GM19397 (cell line): ENCODE measurements around the gene RBM5.
"Not testable (repeated sequence)": the region's sequence is repeated elsewhere in the genome, so short reads cannot be mapped to it uniquely, and the experiment has no call there.

Experiments
- ATAC-seq: cut with Tn5 transposase; IDR thresholded peaks from one replicate; pipeline ENCODE4 v1.9.1; 2021; ENCODE audit warnings: mild to moderate bottlenecking, moderate library complexity; ENCODE audit not compliant: unreplicated experiment

The RBM5 gene

GRCh38 chr3:50088725-50089608 lies at the start of gene RBM5:
TSS of gene RBM5 (plus strand) at chr3:50088919. CDS start at chr3:50090435, 1,516 bp downstream.
- ATAC-seq: peak; percentile 95

GRCh38 chr3:50044976-50045375 lies 43.7 kb upstream of the RBM5 start:
- no peak for ATAC-seq

- ATAC-seq: no peak
These were observed 41.3 kb upstream of the RBM5 start for GRCh38 chr3:50047426-50047825.

GRCh38 chr3:50050361-50050760 lies 38.4 kb upstream of the RBM5 start:
- no peak for ATAC-seq

GRCh38 chr3:50057756-50058155 lies 31.0 kb upstream of the RBM5 start:
- ATAC-seq: no peak

GRCh38 chr3:50068134-50068533 lies 20.6 kb upstream of the RBM5 start:
- ATAC-seq: no peak

- no peak for ATAC-seq
These were observed 10.6 kb upstream of the RBM5 start for GRCh38 chr3:50078091-50078490.

GRCh38 chr3:50078622-50079021 lies 10.1 kb upstream of the RBM5 start:
- no peak for ATAC-seq

GRCh38 chr3:50084951-50085350 lies 3.8 kb upstream of the RBM5 start:
- not testable (repeated sequence) for ATAC-seq

GRCh38 chr3:50089609-50089945 lies 858 bp downstream of the RBM5 start:
- no peak for ATAC-seq

- ATAC-seq: no peak
These were observed 2.3 kb downstream of the RBM5 start for GRCh38 chr3:50090984-50091383.

- ATAC-seq: no peak
These were observed 6.8 kb downstream of the RBM5 start for GRCh38 chr3:50095352-50095998.

- ATAC-seq: no peak
These were observed 11.7 kb downstream of the RBM5 start for GRCh38 chr3:50100386-50100785.

- no peak for ATAC-seq
These were observed 12.5 kb downstream of the RBM5 start for GRCh38 chr3:50100956-50101845.

GRCh38 chr3:50102558-50102957 lies 13.8 kb downstream of the RBM5 start:
- no peak for ATAC-seq

- no peak for ATAC-seq
These were observed 23.0 kb downstream of the RBM5 start for GRCh38 chr3:50111757-50112156.

- no peak for ATAC-seq
These were observed 23.7 kb downstream of the RBM5 start for GRCh38 chr3:50112462-50112861.

GRCh38 chr3:50117120-50117519 lies 28.4 kb downstream of the RBM5 start:
- ATAC-seq: no peak

GRCh38 chr3:50118237-50118636 lies 29.5 kb downstream of the RBM5 start:
- ATAC-seq: no peak

- ATAC-seq: no peak
These were observed 31.1 kb downstream of the RBM5 start for GRCh38 chr3:50119786-50120185.

GRCh38 chr3:50120364-50121071 lies 31.8 kb downstream of the RBM5 start:
- ATAC-seq: no peak
